DOHH2 (cell line): ENCODE results near the gene PRELP.

ENCODE experiments used
- H3F3A ChIP-seq: fragments of 200-600 bp; sonication (generic), shearing (Covaris generic); 2 replicates; pipeline ENCODE4 v1.6.0; 2016; ENCODE audit warnings: antibody characterized with exemption, mild to moderate bottlenecking; ENCODE audit not compliant: control insufficient read depth, insufficient read depth
- H3K27ac ChIP-seq: fragments of 200-600 bp; sonication (generic); 2 replicates; pipeline ENCODE4 v1.5.1; 2014; ENCODE audit warnings: low read depth, mild to moderate bottlenecking, low read length, moderate library complexity
- H3K27me3 ChIP-seq: fragments of 200-600 bp; sonication (generic); 2 replicates; pipeline ENCODE4 v1.6.1; 2014; ENCODE audit warnings: mild to moderate bottlenecking, low read length, mixed read lengths; ENCODE audit not compliant: control insufficient read depth
- H3K36me3 ChIP-seq: fragments of 200-600 bp; sonication (generic); 2 replicates; pipeline ENCODE4 v1.6.1; 2014; ENCODE audit warnings: mild to moderate bottlenecking, low read length, moderate library complexity, mixed read lengths; ENCODE audit not compliant: control insufficient read depth
- H3K4me1 ChIP-seq: fragments of 200-600 bp; sonication (generic); 2 replicates; pipeline ENCODE4 v1.6.1; 2014; ENCODE audit warnings: mild to moderate bottlenecking, low read length, mixed read lengths; ENCODE audit not compliant: control insufficient read depth
- H3K4me2 ChIP-seq: fragments of 200-600 bp; sonication (generic); 2 replicates; pipeline ENCODE4 v1.6.0; 2014; ENCODE audit warnings: mild to moderate bottlenecking, low read length, moderate library complexity
- H3K4me3 ChIP-seq: fragments of 200-600 bp; sonication (generic); 2 replicates; pipeline ENCODE4 v1.5.1; 2014; ENCODE audit warnings: mild to moderate bottlenecking, low read length, mixed read lengths
- H3K79me2 ChIP-seq: fragments of 200-600 bp; sonication (generic); 2 replicates; pipeline ENCODE4 v1.6.1; 2014; ENCODE audit warnings: mild to moderate bottlenecking, low read length, mixed read lengths; ENCODE audit not compliant: control insufficient read depth
- H3K9me2 ChIP-seq: fragments of 200-600 bp; sonication (generic); replicated peaks from 2 replicates; pipeline ENCODE4 v1.6.1; 2014; ENCODE audit warnings: mild to moderate bottlenecking, low read length, mixed read lengths; ENCODE audit not compliant: control insufficient read depth
- H3K9me3 ChIP-seq: fragments of 200-600 bp; sonication (generic); 2 replicates; pipeline ENCODE4 v1.6.1; 2014; ENCODE audit warnings: antibody characterized with exemption, low read length, mixed read lengths; ENCODE audit not compliant: control insufficient read depth, insufficient read depth
- H4K20me1 ChIP-seq: fragments of 200-600 bp; sonication (generic); 2 replicates; pipeline ENCODE4 v1.6.0; 2014; ENCODE audit warnings: low read depth, mild to moderate bottlenecking, antibody characterized with exemption, low read length, moderate library complexity; ENCODE audit not compliant: control insufficient read depth, insufficient read depth
- CTCF ChIP-seq: fragments of 200-600 bp; sonication (generic); IDR thresholded peaks from one replicate; pipeline ENCODE4 v1.5.1; 2014; ENCODE audit warnings: antibody characterized with exemption, mild to moderate bottlenecking, low read depth, low read length; ENCODE audit not compliant: poor library complexity, severe bottlenecking
- EZH2phosphoT487 ChIP-seq: fragments of 200-600 bp; sonication (generic); IDR thresholded peaks from 2 replicates; pipeline ENCODE4 v1.6.1; 2017; ENCODE audit warnings: borderline replicate concordance, mild to moderate bottlenecking, antibody characterized with exemption, low read length, moderate library complexity, mixed read lengths

PRELP gene

DNA sequence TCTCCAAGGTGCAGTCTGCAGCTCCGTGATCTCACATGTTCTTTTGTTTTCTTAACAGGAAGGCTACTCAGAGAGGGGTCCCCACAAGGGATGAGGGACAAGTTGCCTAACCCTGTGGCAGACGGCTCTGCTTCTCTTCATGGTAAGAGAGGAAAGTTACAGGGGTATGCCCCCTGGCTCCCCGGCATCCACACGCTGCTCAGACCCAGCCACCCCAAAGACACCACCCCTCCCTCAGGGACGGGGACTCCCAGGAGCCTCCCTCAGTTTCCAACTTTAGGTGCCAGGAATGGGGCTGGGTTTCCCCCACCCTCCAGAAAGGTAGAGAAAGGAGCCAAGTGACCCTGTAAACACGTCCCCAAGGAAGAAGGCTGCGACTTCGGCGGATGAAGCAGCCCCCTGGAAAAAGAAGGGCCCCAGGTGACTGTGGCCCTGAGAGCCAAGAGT is 38.0 kb downstream of the PRELP start:
- Histone ChIP-seq H3K79me2 (no peaks in the 10 kb centered on the region), H3K27me3 (0 out of 2 replicates have a peak, but pooled peaks cover 2% of the 10 kb centered on the region), H4K20me1 (no peaks in the 10 kb centered on the region), H3K36me3 (no peaks in the 10 kb centered on the region), H3K4me1 (no peaks in the 10 kb centered on the region), H3K9me3 (no peaks in the 10 kb centered on the region), H3K4me3 (no peak overlapping the region), H3F3A (no peaks in the 10 kb centered on the region), H3K9me2 (no peaks in the 10 kb centered on the region), H3K4me2 (no peak overlapping the region), H3K27ac (no peak overlapping the region)
- no peak for TF ChIP-seq EZH2phosphoT487
- no peak for TF ChIP-seq CTCF

DNA sequence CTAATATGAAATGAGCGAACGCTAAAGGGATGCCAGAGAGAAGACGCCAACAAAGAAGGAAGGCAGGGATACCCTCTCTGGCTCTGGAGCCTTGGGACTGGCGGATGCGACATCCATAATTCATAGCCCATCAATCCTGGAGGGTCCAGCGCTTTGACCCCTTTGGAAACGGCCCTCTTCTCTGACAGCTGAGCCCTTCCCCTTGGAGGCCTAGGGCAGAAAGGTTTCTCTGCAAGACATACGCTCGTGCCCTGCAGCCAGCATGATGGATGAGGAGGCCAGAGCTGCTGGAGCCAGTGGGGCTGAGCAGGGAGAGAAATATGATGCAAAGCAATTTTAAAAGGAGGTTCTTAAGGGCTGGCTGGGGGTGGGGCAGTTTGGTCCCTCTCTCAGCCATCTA is 40.6 kb downstream of the PRELP start:
- Histone ChIP-seq H4K20me1 (no peaks in the 10 kb centered on the region), H3K27me3 (0 out of 2 replicates have a peak, but pooled peaks cover 2% of the 10 kb centered on the region), H3K79me2 (no peaks in the 10 kb centered on the region), H3F3A (no peaks in the 10 kb centered on the region), H3K4me2 (no peak overlapping the region), H3K27ac (no peak overlapping the region), H3K4me3 (no peak overlapping the region), H3K36me3 (no peaks in the 10 kb centered on the region), H3K9me2 (no peaks in the 10 kb centered on the region), H3K4me1 (no peaks in the 10 kb centered on the region), H3K9me3 (no peaks in the 10 kb centered on the region)
- TF ChIP-seq EZH2phosphoT487 (no peak), CTCF (no peak)

DNA sequence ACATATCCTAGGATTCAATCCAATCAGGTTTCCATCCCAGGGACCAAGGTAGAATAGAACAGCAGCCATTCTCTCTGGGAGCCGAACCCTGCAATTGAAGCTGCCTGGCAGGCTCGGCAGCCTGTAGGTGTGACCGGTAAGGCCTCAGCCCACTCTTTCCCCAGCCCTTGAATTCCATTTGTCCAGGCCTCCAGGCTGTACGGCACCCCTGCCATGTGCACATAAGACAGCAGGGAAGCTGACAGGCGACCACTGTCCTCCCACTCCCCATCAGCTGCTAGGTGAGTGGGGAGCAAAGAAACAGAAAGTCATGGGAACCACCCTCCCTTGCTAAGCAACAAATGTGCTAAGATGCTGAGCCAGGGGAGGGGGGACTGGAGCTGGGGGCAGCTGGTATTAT is 41.3 kb downstream of the PRELP start:
- Histone ChIP-seq H3K4me1 (no peaks in the 10 kb centered on the region), H3K27me3 (0 out of 2 replicates have a peak, but pooled peaks cover 2% of the 10 kb centered on the region), H3K27ac (no peak overlapping the region)

More for the DNA sequence above, 41.3 kb downstream of the PRELP start:
- no peaks in the 10 kb centered on the region for H3K36me3 ChIP-seq
- H3K9me3 ChIP-seq = no peaks in the 10 kb centered on the region
- H3K4me3 ChIP-seq = no peak overlapping the region
- no peaks in the 10 kb centered on the region for H3K79me2 ChIP-seq
- H3K4me2 ChIP-seq = no peak overlapping the region
- TF ChIP-seq EZH2phosphoT487 (no peak), CTCF (no peak)
- no peaks in the 10 kb centered on the region for H4K20me1 ChIP-seq
- no peaks in the 10 kb centered on the region for H3F3A ChIP-seq
- H3K9me2 ChIP-seq = no peaks in the 10 kb centered on the region
